ENCODE results near the gene WDR19.
A peak's percentile ranks its signal among the peaks of the same experiment; 100 is the strongest.
"Not testable (repeated sequence)": the region's sequence is repeated elsewhere in the genome, so short reads cannot be mapped to it uniquely, and the experiment has no call there.

The WDR19 gene

DNA sequence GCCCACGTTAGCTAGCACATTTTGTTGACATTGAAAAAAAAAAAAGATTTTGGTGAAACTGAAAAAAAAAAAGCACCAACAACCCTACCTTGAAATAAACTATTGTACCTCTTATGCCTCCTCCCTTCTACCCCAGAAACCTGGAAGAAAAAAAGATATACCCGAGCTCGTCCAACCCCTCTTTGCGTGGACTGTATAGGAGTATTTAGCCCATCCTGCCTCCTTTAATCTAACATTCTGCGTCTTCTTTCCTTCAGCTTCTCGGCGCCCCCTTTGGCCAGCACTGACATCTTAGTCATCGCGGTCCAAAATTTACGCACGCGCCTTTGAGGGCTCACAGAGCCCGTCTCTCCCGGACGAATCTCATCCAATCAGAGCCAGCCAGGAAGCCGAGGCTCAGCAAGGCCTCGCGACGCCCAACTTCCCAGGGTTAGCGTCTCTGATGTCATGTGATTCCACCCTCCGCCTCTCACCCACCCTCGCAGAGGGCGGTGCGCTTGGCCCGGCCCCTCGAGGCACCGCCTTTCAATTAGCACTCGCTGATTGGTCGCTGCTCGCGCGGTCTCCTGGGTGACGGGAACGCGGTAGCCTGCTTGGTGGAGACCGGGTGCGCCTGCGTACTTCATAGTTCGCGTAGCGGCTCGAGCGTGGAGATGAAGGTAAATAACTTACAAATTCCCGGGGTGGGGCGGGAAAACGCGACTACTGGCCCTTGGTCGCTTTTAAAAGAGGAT, at the start of gene WDR19:
Gene WDR19 (plus strand): TSS at position 625 of the 734 bp plus-strand sequence. CDS start 29 bp downstream, at position 654.
- DNase-seq (ENCODE audit: low read depth, low spot score) = peak; percentile 96

DNA sequence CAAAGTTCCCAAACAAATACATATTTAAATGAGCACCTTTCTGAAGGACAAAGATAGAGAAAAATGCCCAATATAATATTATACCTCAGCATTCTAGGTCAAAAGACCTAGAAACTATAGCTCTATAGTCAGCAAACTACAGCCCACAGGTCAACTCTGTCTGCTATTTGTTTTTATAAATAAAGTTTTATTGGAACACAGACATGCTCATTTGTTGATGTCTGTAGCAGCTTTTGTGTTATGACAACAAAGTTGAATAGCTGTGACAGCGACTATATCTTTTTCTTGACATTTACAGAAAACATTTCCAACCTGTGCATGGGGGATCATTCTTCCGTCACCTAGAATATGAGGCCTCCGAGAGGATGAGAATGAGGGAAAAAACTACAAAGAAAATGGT, 48.7 kb upstream of the WDR19 start:
- no peak for DNase-seq (ENCODE audit: low read depth, low spot score)

DNA sequence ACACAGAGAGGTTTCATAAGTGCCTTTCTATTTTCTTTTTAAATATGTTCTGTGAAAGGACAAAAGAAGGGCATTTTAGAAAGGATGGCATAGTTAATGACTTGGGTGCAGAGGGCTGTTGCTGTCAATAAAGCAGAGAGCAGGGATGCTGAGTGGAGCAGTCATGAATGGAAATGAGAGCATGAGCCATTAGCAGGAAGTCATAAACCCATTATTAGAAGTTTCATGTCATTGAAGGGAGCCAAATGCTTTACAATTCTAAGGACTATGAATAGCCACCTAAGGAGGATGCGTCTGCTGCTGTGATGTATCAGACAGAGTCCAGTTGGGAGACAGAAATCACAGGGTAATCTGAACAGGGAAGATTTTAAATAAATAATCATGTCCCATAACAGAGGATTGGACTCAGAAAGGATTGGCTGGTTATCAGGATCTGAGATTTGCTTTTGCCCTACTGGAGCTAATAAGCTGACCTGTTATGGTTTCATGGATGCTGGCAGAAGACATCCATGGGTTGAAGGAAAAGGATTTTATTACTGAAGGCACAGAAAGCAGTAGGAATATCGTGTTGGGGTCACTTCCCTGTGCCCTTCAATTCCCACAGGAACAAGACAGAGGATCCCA, 47.5 kb upstream of the WDR19 start:
- no peak for DNase-seq (ENCODE audit: low read depth, low spot score)

DNA sequence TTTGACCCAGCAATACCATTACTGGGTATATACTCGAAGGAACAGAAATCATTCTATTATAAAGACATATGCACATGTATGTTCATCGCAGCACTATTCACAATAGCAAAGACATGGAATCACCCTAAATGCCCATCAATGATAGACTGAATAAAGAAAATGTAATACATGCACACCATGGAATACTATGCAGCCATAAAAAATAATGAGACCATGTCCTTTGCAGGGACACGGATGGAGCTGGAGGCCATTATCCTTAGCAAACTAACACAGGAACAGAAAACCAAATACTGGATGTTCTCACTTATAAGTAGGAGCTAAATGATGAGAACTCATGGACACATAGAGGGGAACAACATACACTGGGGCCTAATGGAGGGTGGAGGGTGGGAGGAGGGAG, 44.1 kb upstream of the WDR19 start:
- DNase-seq (ENCODE audit: low read depth, low spot score) = not testable (repeated sequence)

DNA sequence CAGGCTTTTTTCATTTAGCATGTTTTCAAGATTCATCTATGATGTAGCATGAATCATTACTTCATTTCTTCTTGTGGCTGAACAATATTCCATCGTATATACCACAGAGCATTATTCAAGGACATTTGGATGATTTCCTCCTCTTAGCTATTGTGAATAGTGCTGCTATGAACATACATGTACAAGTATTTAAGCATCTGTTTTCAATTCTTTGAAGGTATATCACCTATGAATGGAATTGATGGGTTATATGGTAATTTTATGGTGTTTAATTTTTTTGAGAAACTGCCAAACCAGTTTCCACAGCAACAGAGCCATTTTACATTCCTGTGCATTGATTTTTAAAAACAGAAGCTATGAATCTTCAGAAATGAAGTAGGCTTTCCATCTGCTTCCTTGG, 36.1 kb upstream of the WDR19 start:
- DNase-seq (ENCODE audit: low read depth, low spot score) = no peak

DNA sequence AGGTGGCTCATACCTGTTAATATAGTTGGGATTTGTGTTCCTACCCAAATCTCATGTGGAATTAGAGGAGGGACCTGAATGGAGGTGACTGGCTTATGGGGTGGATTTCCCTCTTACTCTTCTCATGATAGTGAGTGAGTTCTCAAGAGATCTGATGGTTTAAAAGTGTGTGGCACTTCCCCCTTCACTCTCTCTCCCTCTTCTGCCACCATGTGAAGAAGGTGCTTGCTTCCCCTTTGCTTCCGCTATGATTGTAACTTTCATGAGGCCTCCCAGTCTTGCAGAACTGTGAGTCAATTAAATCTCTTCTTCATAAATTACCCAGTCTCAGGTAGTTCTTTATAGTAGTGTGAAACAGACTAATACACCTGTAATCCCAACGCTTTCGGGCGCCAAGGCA, 28.3 kb upstream of the WDR19 start:
- no peak for DNase-seq (ENCODE audit: low read depth, low spot score)

DNA sequence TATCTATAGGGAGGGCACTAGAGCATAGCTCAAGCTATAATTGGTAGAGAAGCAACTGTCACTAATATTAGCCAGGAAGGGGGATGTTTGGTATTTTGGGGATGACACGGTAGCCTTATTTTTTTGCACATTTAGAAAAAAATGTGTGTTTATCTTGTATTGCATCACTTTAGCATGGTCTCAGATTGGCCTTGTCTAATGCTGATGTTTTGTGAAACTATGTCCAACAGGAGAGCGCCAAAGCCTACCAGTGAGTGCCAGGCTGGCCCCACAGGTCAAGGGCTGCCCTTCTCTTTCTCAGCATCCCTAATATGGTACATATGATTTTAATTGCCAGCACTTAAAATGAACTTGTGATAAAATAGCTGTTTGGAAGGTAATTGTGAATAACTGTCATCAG, 24.8 kb upstream of the WDR19 start:
- DNase-seq (ENCODE audit: low read depth, low spot score) = no peak

DNA sequence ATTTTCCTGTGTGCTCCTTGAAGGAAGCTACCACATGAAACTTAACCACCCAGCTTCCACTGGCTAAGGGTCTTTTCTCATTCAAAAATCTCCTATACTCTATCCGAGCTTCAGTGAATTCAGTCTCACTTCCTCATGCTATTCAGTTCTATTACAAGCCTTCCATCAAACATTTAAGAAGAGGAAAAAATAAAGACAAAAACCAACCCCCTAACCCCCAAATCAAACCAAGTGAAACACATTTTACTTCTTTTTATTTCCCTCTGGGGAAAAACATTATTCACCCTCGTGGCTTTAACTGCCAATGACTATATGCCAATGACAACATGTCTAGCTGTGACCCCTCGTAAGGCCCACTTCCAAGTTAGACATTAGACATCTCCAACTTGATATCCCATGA, 16.2 kb upstream of the WDR19 start:
- no peak for DNase-seq (ENCODE audit: low read depth, low spot score)

DNA sequence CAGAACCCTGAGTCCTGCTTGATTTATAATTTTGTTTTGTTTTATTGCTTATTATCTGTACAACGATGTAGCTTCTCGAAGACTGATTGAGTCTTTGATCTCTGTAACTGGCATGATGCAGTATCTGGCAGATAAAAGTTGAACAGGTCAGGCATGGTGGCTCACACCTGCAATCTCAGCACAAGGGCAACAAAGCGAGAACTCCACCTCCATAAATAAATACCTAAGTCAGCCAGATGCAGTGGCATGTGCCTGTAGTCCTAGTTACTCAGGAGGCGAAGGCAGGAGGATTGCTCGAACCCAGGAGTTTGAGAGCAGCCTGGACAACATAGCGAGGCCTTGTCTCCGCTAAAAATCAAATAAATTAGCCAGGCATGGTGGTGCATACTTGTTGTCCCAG, 15.7 kb upstream of the WDR19 start:
- no peak for DNase-seq (ENCODE audit: low read depth, low spot score)

DNA sequence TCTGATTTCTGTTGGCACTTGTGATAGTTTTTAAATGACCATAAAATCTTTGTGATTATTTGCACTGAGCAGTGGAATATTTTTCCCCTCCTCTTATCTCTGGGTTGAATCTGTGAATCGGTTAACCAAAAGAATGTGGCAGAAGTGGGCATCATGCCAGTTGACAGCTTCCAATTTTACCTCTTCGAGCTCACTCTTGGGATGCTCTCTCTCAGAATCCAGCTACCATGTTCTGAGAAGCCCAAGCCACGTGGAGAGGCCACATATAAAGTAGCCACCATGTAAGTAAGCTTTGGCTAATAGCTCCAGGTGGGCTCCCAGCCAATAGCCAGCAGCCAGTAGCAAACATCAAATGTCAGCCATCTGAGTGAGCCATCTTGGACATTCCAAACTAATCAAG, 12.9 kb upstream of the WDR19 start:
- DNase-seq (ENCODE audit: low read depth, low spot score) = no peak

DNA sequence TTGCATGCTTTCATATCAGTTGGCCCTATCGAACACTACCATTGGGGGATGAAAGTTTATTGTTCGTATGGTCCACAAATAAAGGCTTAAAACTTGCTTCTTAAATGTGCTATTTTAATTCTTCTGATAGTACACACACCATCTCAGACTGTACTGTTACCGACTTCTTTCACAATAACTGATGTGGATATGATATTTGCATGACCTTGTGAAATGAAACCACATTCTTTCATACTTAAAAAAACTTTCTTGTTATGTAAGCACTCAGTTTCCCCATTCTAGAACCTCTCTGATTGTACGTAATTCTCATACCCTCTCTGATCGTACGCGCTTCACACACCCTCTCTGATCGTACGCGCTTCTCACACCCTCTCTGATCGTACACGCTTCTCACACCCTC, 12.0 kb upstream of the WDR19 start:
- no peak for DNase-seq (ENCODE audit: low read depth, low spot score)

DNA sequence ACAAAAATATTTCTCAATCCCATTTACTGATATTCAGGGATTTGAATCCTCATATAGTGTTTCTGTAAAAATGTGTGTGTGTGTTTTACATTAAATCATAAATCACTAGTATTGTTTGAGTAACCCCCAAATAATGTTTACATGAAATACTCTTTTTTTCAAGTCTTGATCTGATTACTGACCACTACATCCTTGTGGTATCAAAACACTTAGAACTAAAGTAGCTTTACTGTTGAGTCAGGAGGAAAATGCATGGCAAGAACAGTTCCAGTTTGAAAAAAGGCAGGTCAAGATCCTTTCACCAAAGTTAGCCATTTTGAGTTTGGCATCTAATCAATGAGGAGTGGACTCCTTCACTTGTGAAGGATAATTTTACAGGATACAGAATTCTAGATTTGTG, 3.6 kb upstream of the WDR19 start:
- DNase-seq (ENCODE audit: low read depth, low spot score) = no peak

DNA sequence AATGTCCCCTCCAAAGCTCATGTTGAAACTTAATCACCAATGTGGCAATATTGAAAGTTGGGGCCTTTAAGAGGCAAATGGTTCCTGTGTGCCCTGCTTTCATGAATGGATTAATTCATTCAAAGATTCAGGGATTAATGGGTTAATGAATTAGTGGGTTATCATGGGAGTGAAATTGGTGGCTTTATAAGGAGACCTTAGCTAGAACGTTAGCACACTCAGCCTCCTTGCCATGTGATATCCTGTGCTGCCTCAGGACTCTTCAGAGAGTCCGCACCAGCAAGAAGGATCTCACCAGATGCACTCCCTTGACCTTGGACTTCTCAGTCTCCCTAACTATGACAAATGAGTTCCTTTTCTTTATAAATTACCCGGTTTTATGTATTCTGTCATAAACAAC, 2.6 kb upstream of the WDR19 start:
- DNase-seq (ENCODE audit: low read depth, low spot score) = no peak

DNA sequence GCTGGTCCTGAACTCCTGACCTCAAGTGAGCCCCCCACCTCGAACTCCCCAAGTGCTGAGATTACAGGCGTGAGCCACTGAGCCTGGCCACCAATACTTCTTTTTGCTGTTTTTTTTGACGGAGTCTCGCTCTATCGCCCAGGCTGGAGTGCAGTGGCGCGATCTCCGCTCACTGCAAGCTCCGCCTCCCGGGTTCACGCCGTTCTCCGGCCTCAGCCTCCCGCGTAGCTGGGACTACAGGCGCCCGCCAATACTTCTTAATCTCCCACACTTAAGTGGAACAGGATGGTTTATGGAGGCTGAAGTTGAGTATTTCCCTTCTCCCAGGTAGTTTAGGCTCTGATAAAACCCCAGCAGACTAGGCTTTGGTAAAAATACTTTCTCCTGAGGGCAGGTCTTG, 1.7 kb upstream of the WDR19 start:
- DNase-seq (ENCODE audit: low read depth, low spot score) = not testable (repeated sequence)

DNA sequence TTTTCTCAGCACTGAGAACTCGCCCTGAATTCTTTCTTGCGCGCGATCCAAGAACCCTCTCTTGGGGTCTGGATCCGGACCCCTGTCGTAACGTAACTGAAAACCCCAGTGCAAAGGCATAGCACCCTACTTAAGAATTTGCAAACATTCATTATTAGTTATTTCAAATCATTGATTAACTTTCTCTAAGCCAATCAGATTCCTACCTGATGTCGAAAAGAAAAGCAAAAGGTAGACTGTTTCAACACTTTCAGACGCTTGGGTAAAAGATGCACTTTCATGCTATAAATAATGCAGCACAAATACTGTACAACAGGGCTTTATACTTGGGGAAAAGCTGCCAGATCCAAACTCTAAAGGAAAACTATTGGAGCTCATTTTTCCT, 817 bp upstream of the WDR19 start:
- no peak for DNase-seq (ENCODE audit: low read depth, low spot score)

DNA sequence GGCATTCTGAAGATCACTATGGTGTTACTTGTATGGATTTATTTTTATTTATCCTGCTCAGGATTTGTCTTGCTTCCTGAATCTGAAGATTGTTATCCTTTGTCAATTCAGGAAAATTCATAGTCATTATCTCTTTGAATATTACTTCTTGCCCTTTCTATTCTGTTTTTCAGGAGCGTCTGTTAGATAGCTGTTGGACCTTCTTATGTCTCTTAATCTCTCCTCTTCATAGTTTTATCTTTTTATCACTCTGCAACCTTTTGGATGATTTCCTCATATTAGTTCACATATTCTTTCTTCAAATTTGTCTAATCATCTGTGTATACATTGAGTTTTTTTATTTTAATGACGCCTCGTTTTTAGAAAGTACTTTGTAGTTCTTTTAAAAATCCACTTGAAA, 19.6 kb downstream of the WDR19 start:
- DNase-seq (ENCODE audit: low read depth, low spot score) = no peak

DNA sequence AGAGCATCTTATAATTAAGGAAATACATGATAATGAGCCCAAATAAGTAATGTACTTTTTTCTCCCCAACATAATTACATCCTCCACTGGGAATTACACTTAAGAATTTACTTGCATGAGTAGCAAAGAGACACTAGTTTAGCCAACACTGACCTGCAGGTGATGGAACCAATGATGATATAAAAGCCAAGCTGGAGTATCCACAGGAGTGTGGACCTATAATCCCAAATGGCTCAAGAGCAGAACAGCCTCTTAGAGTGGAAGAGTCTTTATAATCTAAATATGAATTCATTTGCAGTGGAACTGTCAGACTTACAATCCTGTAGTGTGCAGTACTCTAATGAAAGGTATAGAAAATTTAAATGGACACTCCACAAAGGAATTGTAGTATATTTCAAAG, 22.2 kb downstream of the WDR19 start:
- no peak for DNase-seq (ENCODE audit: low read depth, low spot score)

DNA sequence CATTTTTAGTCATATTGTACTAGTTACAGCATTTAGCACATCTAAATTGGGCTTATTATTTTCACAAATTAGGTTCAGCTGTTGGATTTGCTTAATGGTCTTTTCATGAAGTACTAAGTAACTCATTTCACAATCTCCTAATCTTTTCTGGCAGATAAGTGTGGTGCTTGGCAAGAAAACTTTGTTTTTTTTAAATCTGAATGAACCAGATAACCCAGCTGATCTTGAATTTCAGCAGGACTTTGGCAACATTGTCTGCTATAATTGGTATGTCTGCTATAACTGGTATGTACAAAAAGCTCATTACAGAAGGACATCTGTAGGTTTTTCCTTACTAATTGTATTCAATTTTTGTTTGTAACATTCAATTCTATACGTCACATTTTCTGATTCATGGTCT, 22.7 kb downstream of the WDR19 start:
- no peak for DNase-seq (ENCODE audit: low read depth, low spot score)

DNA sequence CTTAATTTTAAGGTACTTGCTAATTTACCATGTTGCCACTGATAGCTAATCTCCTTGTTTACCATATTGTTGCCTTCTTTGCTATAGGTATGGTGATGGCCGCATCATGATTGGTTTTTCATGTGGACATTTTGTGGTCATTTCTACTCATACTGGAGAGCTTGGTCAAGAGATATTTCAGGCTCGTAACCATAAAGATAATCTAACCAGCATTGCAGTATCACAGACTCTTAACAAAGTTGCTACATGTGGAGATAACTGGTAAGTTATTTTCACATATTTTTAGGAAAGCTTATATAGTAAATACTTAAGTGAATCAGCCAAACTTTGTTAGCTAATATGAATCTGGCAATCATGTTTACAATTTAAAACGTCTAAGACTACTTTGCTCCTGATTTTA, 23.1 kb downstream of the WDR19 start:
- no peak for DNase-seq (ENCODE audit: low read depth, low spot score)

DNA sequence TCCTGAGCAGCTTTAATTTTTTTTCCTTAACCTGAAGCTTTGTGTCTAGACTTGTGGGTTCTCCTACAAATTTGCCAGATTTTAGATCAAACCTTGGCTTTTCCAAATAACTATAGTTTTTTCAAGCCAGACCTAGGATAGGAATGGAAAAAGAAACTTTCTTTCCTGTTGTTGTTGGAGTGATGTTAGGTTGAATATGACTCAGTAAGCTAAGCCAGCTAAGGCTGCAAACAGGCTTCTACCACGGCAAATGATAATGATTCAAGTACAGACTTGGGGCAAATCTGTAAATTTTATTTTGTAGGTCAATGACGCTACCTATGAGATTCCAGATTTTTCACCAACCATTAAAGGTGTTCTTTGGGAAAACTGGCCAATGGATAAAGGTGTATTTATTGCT, 45.6 kb downstream of the WDR19 start:
- DNase-seq (ENCODE audit: low read depth, low spot score) = no peak

DNA sequence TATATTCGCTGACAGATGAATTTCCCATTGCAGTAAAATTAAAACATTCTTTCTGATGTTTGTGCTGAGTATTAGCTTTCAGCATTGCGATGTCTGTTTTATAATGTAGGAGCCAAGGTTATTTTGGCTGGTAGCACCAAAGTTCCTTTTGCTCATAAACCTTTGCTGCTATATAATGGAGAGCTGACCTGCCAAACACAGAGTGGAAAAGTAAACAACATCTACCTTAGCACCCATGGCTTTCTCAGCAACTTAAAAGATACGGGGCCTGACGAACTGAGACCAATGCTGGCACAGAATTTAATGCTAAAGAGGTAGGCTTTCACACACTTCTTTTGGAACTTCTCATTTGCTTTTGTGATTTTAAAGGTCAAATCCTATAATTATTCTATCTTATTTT, 46.0 kb downstream of the WDR19 start:
- no peak for DNase-seq (ENCODE audit: low read depth, low spot score)

DNA sequence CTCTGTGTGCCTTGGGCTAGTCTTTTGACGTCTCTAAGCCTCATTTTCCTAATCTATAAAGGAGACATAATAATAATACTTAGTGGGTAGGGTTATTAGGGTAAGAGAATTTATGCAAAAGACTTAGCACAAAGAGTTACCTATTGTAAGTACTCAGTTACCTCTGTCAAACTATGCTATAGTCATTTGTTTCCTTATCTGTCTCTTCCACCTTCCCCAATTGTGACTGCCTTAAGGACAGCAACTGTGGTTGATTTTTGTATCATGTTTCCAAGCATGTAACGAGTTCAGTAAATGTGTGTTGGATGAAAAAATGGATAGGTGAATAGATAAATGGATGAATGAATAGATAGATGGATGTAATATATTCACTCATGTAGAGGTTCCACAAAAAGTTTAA, 48.1 kb downstream of the WDR19 start:
- DNase-seq (ENCODE audit: low read depth, low spot score) = no peak

DNA sequence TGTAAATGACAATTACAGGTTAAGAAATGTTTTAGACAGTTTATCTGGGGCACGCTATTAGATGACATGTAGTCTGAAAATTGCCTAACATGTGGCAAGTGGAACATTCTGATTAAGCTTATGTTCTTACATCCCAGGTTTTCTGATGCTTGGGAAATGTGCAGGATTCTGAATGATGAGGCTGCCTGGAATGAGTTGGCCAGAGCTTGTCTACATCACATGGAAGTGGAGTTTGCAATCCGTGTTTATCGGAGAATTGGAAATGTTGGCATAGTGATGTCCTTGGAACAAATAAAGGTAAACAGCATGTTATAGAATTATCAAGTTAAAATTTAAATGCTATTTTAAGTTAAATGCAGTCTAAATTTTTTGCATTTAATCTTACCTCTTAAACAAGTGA, 49.3 kb downstream of the WDR19 start:
- DNase-seq (ENCODE audit: low read depth, low spot score) = no peak

DNA sequence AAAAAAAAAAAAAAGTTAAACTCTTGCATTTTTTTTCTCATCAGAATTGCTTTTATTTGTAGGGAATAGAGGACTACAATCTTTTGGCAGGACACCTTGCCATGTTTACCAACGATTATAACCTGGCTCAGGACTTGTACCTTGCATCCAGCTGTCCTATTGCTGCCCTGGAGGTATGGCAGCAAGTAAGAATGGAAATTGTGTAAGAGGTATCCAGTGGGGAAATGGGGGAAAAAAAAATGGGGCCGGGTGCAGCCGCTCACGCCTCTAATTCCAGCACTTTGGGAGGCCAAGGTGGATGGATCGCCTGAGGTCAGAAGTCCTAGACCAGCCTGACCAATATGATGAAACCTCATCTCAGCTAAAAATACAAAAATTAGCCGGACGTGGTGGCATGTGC, 49.8 kb downstream of the WDR19 start:
- no peak for DNase-seq (ENCODE audit: low read depth, low spot score)
